SH-SY5Y (cell line): ENCODE results near the gene ARHGAP33.

Experiments used
- GATA2 ChIP-seq: IDR thresholded peaks from 2 replicates; pipeline ENCODE4 v1.6.1; 2011; ENCODE audit warnings: mild to moderate bottlenecking, low read depth, low read length
- GATA3 ChIP-seq: IDR thresholded peaks from 2 replicates; pipeline ENCODE4 v1.6.1; 2011; ENCODE audit warnings: low read depth, mild to moderate bottlenecking, low read length, moderate library complexity

Gene ARHGAP33, protein sequence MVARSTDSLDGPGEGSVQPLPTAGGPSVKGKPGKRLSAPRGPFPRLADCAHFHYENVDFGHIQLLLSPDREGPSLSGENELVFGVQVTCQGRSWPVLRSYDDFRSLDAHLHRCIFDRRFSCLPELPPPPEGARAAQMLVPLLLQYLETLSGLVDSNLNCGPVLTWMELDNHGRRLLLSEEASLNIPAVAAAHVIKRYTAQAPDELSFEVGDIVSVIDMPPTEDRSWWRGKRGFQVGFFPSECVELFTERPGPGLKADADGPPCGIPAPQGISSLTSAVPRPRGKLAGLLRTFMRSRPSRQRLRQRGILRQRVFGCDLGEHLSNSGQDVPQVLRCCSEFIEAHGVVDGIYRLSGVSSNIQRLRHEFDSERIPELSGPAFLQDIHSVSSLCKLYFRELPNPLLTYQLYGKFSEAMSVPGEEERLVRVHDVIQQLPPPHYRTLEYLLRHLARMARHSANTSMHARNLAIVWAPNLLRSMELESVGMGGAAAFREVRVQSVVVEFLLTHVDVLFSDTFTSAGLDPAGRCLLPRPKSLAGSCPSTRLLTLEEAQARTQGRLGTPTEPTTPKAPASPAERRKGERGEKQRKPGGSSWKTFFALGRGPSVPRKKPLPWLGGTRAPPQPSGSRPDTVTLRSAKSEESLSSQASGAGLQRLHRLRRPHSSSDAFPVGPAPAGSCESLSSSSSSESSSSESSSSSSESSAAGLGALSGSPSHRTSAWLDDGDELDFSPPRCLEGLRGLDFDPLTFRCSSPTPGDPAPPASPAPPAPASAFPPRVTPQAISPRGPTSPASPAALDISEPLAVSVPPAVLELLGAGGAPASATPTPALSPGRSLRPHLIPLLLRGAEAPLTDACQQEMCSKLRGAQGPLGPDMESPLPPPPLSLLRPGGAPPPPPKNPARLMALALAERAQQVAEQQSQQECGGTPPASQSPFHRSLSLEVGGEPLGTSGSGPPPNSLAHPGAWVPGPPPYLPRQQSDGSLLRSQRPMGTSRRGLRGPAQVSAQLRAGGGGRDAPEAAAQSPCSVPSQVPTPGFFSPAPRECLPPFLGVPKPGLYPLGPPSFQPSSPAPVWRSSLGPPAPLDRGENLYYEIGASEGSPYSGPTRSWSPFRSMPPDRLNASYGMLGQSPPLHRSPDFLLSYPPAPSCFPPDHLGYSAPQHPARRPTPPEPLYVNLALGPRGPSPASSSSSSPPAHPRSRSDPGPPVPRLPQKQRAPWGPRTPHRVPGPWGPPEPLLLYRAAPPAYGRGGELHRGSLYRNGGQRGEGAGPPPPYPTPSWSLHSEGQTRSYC

GRCh38 chr19:35775298-35776101, at the start of gene ARHGAP33:
Gene ARHGAP33, plus strand, starts transcription at chr19:35775564. Its CDS starts 95 bp downstream, at chr19:35775659.
- TF ChIP-seq GATA3 (no peak), GATA2 (no peak)

- TF ChIP-seq GATA3 (no peak), GATA2 (no peak)
These were observed 48.1 kb upstream of the ARHGAP33 start for GRCh38 chr19:35727053-35727955.

GRCh38 chr19:35727956-35728706, 47.2 kb upstream of the ARHGAP33 start:
- TF ChIP-seq GATA3 (no peak), GATA2 (no peak)

DNA sequence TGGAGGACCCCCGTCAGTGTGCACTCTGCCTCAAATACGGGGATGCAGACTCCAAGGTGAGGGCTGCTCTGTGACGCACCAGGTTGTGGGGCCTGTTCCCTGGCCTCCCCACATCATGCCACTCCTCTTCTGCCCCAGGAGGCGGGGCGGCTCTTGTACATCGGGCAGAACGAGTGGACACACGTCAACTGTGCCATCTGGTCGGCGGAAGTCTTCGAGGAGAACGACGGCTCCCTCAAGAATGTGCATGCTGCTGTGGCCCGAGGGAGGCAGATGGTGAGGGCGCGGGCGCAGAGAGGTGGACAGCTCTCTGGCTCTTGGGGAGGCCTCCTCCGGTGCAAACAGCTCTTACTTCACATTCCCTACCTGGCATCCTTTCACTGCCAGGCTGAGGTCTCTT, 46.3 kb upstream of the ARHGAP33 start:
- TF ChIP-seq GATA3 (no peak), GATA2 (no peak)

DNA sequence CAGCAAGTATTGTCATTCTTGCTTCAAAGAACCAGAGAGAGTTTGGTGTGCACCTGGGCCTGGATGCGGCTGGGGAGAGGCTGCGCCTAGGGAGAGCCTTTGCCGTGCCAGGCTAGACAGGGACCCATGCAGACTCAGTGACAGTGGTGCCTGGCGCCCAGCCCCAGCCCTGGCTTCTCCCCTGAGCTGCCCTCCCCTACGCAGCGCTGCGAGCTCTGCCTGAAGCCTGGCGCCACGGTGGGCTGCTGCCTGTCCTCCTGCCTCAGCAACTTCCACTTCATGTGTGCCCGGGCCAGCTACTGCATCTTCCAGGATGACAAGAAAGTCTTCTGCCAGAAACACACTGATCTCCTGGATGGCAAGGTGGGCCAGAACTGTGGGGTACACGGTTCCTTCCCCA, 45.6 kb upstream of the ARHGAP33 start:
- TF ChIP-seq GATA3 (no peak), GATA2 (no peak)

DNA sequence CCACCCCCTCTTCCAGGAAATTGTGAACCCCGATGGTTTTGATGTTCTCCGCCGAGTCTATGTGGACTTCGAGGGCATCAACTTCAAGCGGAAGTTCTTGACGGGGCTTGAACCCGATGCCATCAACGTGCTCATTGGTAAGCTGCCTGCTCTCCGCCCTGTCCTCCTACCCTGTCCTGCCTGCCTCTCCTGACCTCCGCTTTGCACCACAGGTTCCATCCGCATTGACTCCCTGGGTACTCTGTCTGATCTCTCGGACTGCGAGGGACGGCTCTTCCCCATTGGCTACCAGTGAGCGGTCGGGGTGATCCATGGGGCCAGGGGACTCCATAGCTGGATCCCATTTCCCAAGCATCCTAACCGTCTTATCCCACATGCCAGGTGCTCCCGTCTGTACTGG, 45.0 kb upstream of the ARHGAP33 start:
- no peak for TF ChIP-seq GATA2
- TF ChIP-seq GATA3, result no peak

GRCh38 chr19:35731353-35731752, 44.0 kb upstream of the ARHGAP33 start:
- TF ChIP-seq GATA2 (no peak), GATA3 (no peak)

GRCh38 chr19:35731779-35732405, 43.5 kb upstream of the ARHGAP33 start:
- no peak for TF ChIP-seq GATA2
- no peak for TF ChIP-seq GATA3

- TF ChIP-seq GATA2, result no peak
- TF ChIP-seq GATA3, result no peak
These were observed 42.7 kb upstream of the ARHGAP33 start for GRCh38 chr19:35732540-35733179.

DNA sequence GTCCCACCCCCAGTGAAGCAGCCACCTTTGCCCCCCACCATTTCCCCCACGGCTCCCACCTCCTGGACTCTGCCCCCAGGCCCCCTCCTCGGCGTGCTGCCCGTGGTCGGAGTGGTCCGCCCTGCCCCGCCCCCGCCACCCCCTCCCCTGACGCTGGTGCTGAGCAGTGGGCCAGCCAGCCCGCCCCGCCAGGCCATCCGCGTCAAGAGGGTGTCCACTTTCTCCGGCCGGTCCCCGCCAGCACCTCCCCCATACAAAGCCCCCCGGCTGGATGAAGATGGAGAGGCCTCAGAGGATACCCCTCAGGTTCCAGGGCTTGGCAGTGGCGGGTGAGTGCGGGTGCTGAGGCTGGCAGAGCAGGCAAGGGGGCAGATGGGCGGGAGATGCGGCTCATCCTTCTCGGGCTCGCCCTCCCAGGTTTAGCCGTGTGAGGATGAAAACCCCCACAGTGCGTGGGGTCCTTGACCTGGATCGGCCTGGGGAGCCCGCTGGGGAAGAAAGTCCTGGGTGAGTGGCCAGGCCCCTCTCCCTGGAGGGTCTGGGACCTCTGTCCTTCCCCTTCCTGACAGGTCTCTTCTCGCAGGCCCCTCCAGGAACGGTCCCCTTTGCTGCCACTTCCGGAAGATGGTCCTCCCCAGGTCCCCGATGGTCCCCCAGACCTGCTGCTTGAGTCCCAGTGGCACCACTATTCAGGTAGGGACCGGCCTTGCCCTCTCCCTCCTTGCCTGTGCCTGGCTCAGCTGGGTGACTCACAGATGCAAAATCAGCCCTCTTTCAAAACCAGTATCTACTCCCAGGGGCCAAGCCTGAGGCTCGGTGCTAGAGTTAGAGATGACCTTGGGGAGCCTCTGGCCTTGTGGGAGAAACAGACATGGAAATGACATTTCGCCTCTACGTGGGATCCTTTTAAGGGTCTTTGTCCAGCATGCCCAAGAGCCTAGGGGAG, 41.9 kb upstream of the ARHGAP33 start:
- TF ChIP-seq GATA2 (no peak), GATA3 (no peak)
